HCT116 (cell line): ENCODE measurements around the gene SLTM. TPM values are rescaled to one million over a fixed set of nuclear protein-coding genes. Genes with fewer than 3 reads are reported as not detected.

Experiments
- ATAC-seq: fragments of 200-7000 bp; cut with Tn5 transposase; 2 replicates; pipeline ENCODE4 v1.9.1; 2020; ENCODE audit warnings: mild to moderate bottlenecking, moderate library complexity
- Bru-seq: library from RNA; stranded (reverse); fragments of 400-500 nt; gene quantifications from one replicate; lab custom pipeline; 2021; lab: Mats Ljungman, UMichigan
- BruChase-seq, 2 experiments: library from RNA; stranded (reverse); fragments of 400-500 nt; gene quantifications; one replicate each; lab custom pipeline; 2021; lab: Mats Ljungman, UMichigan
- BruUV-seq: library from RNA; stranded (reverse); fragments of 400-500 nt; replicated peaks from 2 replicates; lab custom pipeline; 2021; lab: Mats Ljungman, UMichigan
- CTCF ChIA-PET: fragments of 300-600 bp; sonication (Branson Sonifier 250); formaldehyde crosslinking; loops from one replicate; lab custom pipeline; 2021; ENCODE audit warnings: antibody characterized with exemption; lab: Charles Lee
- POLR2A ChIA-PET: fragments of 300-600, 350-600 bp; sonication (Branson Sonifier 250); formaldehyde crosslinking; loops from one replicate; lab custom pipeline; 2021; ENCODE audit warnings: antibody characterized with exemption; lab: Charles Lee
- RAD21 ChIA-PET, 2 experiments: fragments of 300-600 bp; sonication (Branson Sonifier 250); formaldehyde crosslinking; loops; one replicate each; lab custom pipeline; 2023; ENCODE audit warnings: low total read pairs in 2 of 2; ENCODE audit not compliant: uncharacterized antibody in 2 of 2, unreplicated experiment in 2 of 2, low non-redundant PET in 1 of 2; lab: Charles Lee
- DNase-seq: peaks from one replicate; pipeline ENCODE4 v3.0.0-alpha.2; 2010; ENCODE audit warnings: low read depth, low spot score
- H2AFZ ChIP-seq: fragments of 200-600 bp; shearing (Covaris generic), sonication (generic); 2 replicates; pipeline ENCODE4 v1.6.1; 2017; ENCODE audit warnings: low read depth, mixed run types, mixed read lengths, antibody characterized with exemption, low read length; ENCODE audit not compliant: poor library complexity, severe bottlenecking
- H3K27ac ChIP-seq: 2 replicates; pipeline ENCODE4 v1.5.1; 2012; ENCODE audit warnings: low read depth, low read length
- H3K27me3 ChIP-seq: fragments of 200-600 bp; sonication (generic); 2 replicates; pipeline ENCODE4 v1.6.1; 2016; ENCODE audit warnings: mixed run types, low read length, mixed read lengths; ENCODE audit not compliant: insufficient read depth
- H3K36me3 ChIP-seq, 2 experiments: fragments of 200-500 bp in 1 of 2; fragments of 200-600 bp in 1 of 2; sonication (Bioruptor generic) in 1 of 2; sonication (generic) in 1 of 2; 2 replicates each; pipeline versions ENCODE4 v1.5.1 to v1.6.1; 2014 to 2016; ENCODE audit warnings: low read length in 2 of 2, inconsistent platforms in 1 of 2, mixed read lengths in 1 of 2, mixed run types in 1 of 2; ENCODE audit not compliant: insufficient read depth in 2 of 2, control insufficient read depth in 1 of 2
- H3K4me1 ChIP-seq, 2 experiments: fragments of 200-600 bp in 1 of 2; sonication (generic) in 1 of 2; 2 replicates each; pipeline versions ENCODE4 v1.5.1 to v1.6.1; 2012 to 2017; ENCODE audit warnings: low read length in 2 of 2, inconsistent platforms in 1 of 2, mild to moderate bottlenecking in 1 of 2, mixed read lengths in 1 of 2, mixed run types in 1 of 2, moderate library complexity in 1 of 2; ENCODE audit not compliant: insufficient read depth in 2 of 2, control insufficient read depth in 1 of 2
- H3K4me2 ChIP-seq: fragments of 200-600 bp; sonication (generic); 2 replicates; pipeline ENCODE4 v1.6.1; 2017; ENCODE audit warnings: mixed run types, low read length, mixed read lengths
- H3K4me3 ChIP-seq, 2 experiments: fragments of 200-600 bp in 1 of 2; sonication (generic) in 1 of 2; replicated peaks in 1 of 2; 2 replicates each; pipeline ENCODE4 v1.5.1; 2011 to 2016; ENCODE audit warnings: low read length in 2 of 2, control low read depth in 1 of 2, low read depth in 1 of 2, mild to moderate bottlenecking in 1 of 2, mixed read lengths in 1 of 2, mixed run types in 1 of 2
- H3K79me2 ChIP-seq: fragments of 200-600 bp; sonication (generic); 2 replicates; pipeline ENCODE4 v1.6.1; 2017; ENCODE audit warnings: mild to moderate bottlenecking, mixed run types, low read length, moderate library complexity, mixed read lengths; ENCODE audit not compliant: insufficient read depth
- H3K9ac ChIP-seq: fragments of 200-600 bp; sonication (generic); 2 replicates; pipeline ENCODE4 v1.6.1; 2016; ENCODE audit warnings: low read length, mixed read lengths
- H3K9me2 ChIP-seq: fragments of 200-600 bp; sonication (generic), shearing (Covaris generic); 2 replicates; pipeline ENCODE4 v1.6.1; 2017; ENCODE audit warnings: mixed run types, mild to moderate bottlenecking, moderate library complexity; ENCODE audit not compliant: insufficient read depth
- H3K9me3 ChIP-seq, 2 experiments: fragments of 200-500 bp in 1 of 2; fragments of 200-600 bp in 1 of 2; sonication (Bioruptor generic) in 1 of 2; sonication (generic) in 1 of 2; 2 replicates each; pipeline ENCODE4 v1.6.1; 2014 to 2017; ENCODE audit warnings: low read length in 2 of 2, mixed read lengths in 2 of 2, inconsistent platforms in 1 of 2, low read depth in 1 of 2, mild to moderate bottlenecking in 1 of 2, mixed run types in 1 of 2, moderate library complexity in 1 of 2; ENCODE audit not compliant: control insufficient read depth in 1 of 2, insufficient read depth in 1 of 2
- H4K20me1 ChIP-seq: fragments of 200-600 bp; sonication (generic), shearing (Covaris generic); 2 replicates; pipeline ENCODE4 v1.6.1; 2017; ENCODE audit warnings: mixed run types, mild to moderate bottlenecking, moderate library complexity; ENCODE audit not compliant: insufficient read depth
- CBX3 ChIP-seq: IDR thresholded peaks from 2 replicates; pipeline ENCODE4 v1.6.1; 2012; ENCODE audit warnings: low read depth
- CEBPB ChIP-seq: IDR thresholded peaks from 2 replicates; pipeline ENCODE4 v1.6.1; 2012; ENCODE audit warnings: low read depth
- EZH2 ChIP-seq: fragments of 200-600 bp; sonication (generic); IDR thresholded peaks from 2 replicates; pipeline ENCODE4 v1.6.1; 2017; ENCODE audit warnings: antibody characterized with exemption, mixed run types
- FOSL1 ChIP-seq: IDR thresholded peaks from 2 replicates; pipeline ENCODE4 v1.6.1; 2012; ENCODE audit warnings: low read depth
- JUND ChIP-seq: IDR thresholded peaks from 2 replicates; pipeline ENCODE4 v1.6.1; 2012
- MAX ChIP-seq: IDR thresholded peaks from 2 replicates; pipeline ENCODE4 v1.6.1; 2012
- POLR2A ChIP-seq: IDR thresholded peaks from 2 replicates; pipeline ENCODE4 v1.7.0; 2011; ENCODE audit warnings: borderline replicate concordance; ENCODE audit not compliant: insufficient read depth, insufficient read length; ENCODE audit errors: extremely low read depth
- REST ChIP-seq: IDR thresholded peaks from 2 replicates; pipeline ENCODE4 v1.6.1; 2012; ENCODE audit warnings: low read depth
- SIN3A ChIP-seq: IDR thresholded peaks from 2 replicates; pipeline ENCODE4 v1.6.1; 2012; ENCODE audit warnings: low read depth
- SRF ChIP-seq: IDR thresholded peaks from 2 replicates; pipeline ENCODE4 v1.6.1; 2012; ENCODE audit warnings: low read depth
- TCF7L2 ChIP-seq: IDR thresholded peaks from 2 replicates; pipeline ENCODE4 v1.7.0; 2011; ENCODE audit warnings: borderline replicate concordance, inconsistent platforms; ENCODE audit not compliant: insufficient read depth, insufficient read length; ENCODE audit errors: extremely low read depth
- YY1 ChIP-seq: IDR thresholded peaks from 2 replicates; pipeline ENCODE4 v1.6.1; 2011; ENCODE audit warnings: low read length, low read depth, moderate library complexity, mild to moderate bottlenecking; ENCODE audit not compliant: insufficient replicate concordance; ENCODE audit errors: extremely low read depth
- ZBTB33 ChIP-seq: IDR thresholded peaks from 2 replicates; pipeline ENCODE4 v1.6.1; 2011; ENCODE audit warnings: mild to moderate bottlenecking, low read length, moderate library complexity; ENCODE audit not compliant: insufficient replicate concordance; ENCODE audit errors: extremely low read depth
- ZFX ChIP-seq: fragments of 450-650 bp; IDR thresholded peaks from 2 replicates; pipeline ENCODE4 v1.6.1; 2017
- ZNF274 ChIP-seq: fragments of 200-500 bp; sonication (Bioruptor generic); IDR thresholded peaks from 2 replicates; pipeline ENCODE4 v1.6.1; 2014; ENCODE audit warnings: mild to moderate bottlenecking, low read depth, low read length, inconsistent platforms
- intact Hi-C: fragments of 100-400 bp; cut with micrococcal nuclease; formaldehyde crosslinking; loops from 2 replicates; pipeline ENCODE4 v1.10.0; 2022
- long read RNA-seq: library from polyadenylated mRNA; unstranded; transcript quantifications from one replicate; pipeline ENCODE4 v2.0.0, GENCODE V29; 2021; ENCODE audit not compliant: unreplicated experiment
- polyA plus RNA-seq: library from polyadenylated mRNA; unstranded; fragments of >200 nt; gene quantifications from 2 replicates; pipeline ENCODE4 v1.2.1, GENCODE V29; 2012; ENCODE audit warnings: missing spikeins
- total RNA-seq: library from RNA; stranded (reverse); gene quantifications from one replicate; pipeline ENCODE4 v1.2.1, GENCODE V29; 2021; ENCODE audit not compliant: unreplicated experiment
- TF ChIP-seq, protein P1 (sequence below), 3 experiments: fragments of 200-600 bp in 1 of 3; sonication (generic) in 1 of 3; IDR thresholded peaks in 2 of 3; conservative IDR thresholded peaks in 1 of 3; 2 replicates each; pipeline ENCODE4 v1.5.1; 2012 to 2017; ENCODE audit warnings: low read depth in 2 of 3, low read length in 2 of 3, antibody characterized with exemption in 1 of 3, borderline replicate concordance in 1 of 3, control low read depth in 1 of 3, mild to moderate bottlenecking in 1 of 3, mixed read lengths in 1 of 3, mixed run types in 1 of 3, moderate library complexity in 1 of 3; ENCODE audit not compliant: insufficient read depth in 1 of 3

SLTM gene
- total RNA-seq = 88.7 TPM
- polyA plus RNA-seq = 75.8 and 94.9 TPM in 2 replicates
- percentile 95 among the genes with signal in this experiment for Bru-seq, nascent RNA
- percentile 95 among the genes with signal in this experiment for BruChase-seq, experiment 1, labeled RNA remaining after a 6-hour chase
- BruChase-seq, experiment 2, labeled RNA remaining after a 2-hour chase = percentile 94 among the genes with signal in this experiment
- long read RNA-seq, full-length matches to known transcripts = 23 of 124 reads
- long read RNA-seq, partial matches to known transcripts = 76 of 124 reads
- long read RNA-seq, other reads (novel, unspliced or antisense) = 25 of 124 reads

- Histone ChIP-seq H3K4me1 (peaks cover 12 to 21% of the 10 kb centered on the region in 2 experiments; a peak in 3 of 4 replicates), H2AFZ (peak within 1 kb of the TSS; percentile 100), H4K20me1 (no peaks in the 10 kb centered on the region), H3K9ac (peak within 1 kb of the TSS; percentile 95), H3K9me2 (no peaks in the 10 kb centered on the region), H3K4me2 (peak within 1 kb of the TSS; percentile 93), H3K36me3 (peaks cover 6 to 13% of the 10 kb centered on the region in 2 experiments; a peak in 3 of 4 replicates), H3K79me2 (peaks cover 49% of the 10 kb centered on the region), H3K27ac (peak within 1 kb of the TSS; percentile 100), H3K27me3 (no peaks in the 10 kb centered on the region), H3K9me3 (no peaks in the 10 kb centered on the region), H3K4me3 (peak within 1 kb of the TSS; percentile 83 to 95)
- intact Hi-C loops = loop anchor here (5.0 kb wide), 1 partner anchor 161 kb away; the partner anchor contains the start of gene MINDY2
- ChIA-PET POLR2A (no interaction called here), RAD21 (no interaction called here), CTCF (no interaction called here)
- DNase-seq (peak; percentile 82), ATAC-seq (peak; percentile 95)
- BruUV-seq = no TSS peak
- TF ChIP-seq YY1 (peak; percentile 96), SRF (no peak), ZNF274 (no peak), CEBPB (peak; percentile 47), CBX3 (peak; percentile 23), FOSL1 (no peak), EZH2 (no peak), JUND (no peak), SIN3A (peak; percentile 68; the same call in 1 of the 2 replicates), POLR2A (peak; percentile 98), MAX (peak; percentile 68), ZFX (peak; percentile 100), REST (no peak), ZBTB33 (no peak), TCF7L2 (peak; percentile 28)
- TF ChIP-seq, protein P1, sequence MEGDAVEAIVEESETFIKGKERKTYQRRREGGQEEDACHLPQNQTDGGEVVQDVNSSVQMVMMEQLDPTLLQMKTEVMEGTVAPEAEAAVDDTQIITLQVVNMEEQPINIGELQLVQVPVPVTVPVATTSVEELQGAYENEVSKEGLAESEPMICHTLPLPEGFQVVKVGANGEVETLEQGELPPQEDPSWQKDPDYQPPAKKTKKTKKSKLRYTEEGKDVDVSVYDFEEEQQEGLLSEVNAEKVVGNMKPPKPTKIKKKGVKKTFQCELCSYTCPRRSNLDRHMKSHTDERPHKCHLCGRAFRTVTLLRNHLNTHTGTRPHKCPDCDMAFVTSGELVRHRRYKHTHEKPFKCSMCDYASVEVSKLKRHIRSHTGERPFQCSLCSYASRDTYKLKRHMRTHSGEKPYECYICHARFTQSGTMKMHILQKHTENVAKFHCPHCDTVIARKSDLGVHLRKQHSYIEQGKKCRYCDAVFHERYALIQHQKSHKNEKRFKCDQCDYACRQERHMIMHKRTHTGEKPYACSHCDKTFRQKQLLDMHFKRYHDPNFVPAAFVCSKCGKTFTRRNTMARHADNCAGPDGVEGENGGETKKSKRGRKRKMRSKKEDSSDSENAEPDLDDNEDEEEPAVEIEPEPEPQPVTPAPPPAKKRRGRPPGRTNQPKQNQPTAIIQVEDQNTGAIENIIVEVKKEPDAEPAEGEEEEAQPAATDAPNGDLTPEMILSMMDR (IDR thresholded peaks at IDR 0.05 in 2 of 3, conservative IDR thresholded peaks at IDR 0.05 in 1 of 3; ENCODE audit: borderline replicate concordance in 1 of 3, insufficient read depth in 1 of 3, low read depth in 2 of 3, low read length in 2 of 3) = 0 out of 6 replicates have a peak, but pooled peaks of 1 of the 3 experiments have one; percentile 21
Observed at GRCh38 chr15:58933281-58934113, at the start of gene SLTM. SLTM (minus strand) TSS chr15:58933679; CDS start chr15:58933565, 114 bp downstream.
